ENCODE measurements around the gene GARNL3.

GRCh38 chr9:127245637-127246164 lies 18.9 kb upstream of the GARNL3 start:
- TF ChIP-seq USF2 (IDR thresholded peaks at IDR 0.05; ENCODE audit: low read depth, low read length) (no peak), USF2 (CRISPR knock-in tag; IDR thresholded peaks at IDR 0.05; ENCODE audit: borderline replicate concordance) (no peak), ZNF337 (CRISPR knock-in tag; IDR thresholded peaks at IDR 0.05; ENCODE audit: borderline replicate concordance, low read depth) (no peak), FOXP4 (CRISPR knock-in tag; IDR thresholded peaks at IDR 0.05) (no peak), SRY (CRISPR knock-in tag; IDR thresholded peaks at IDR 0.05) (no peak), EZH2 (conservative IDR thresholded peaks at IDR 0.05; ENCODE audit: low read depth, low read length) (no peak), SMC3 (IDR thresholded peaks at IDR 0.05; ENCODE audit: low read length) (no peak), HMG20A (CRISPR knock-in tag; IDR thresholded peaks at IDR 0.05; ENCODE audit: borderline replicate concordance) (no peak)
